Body of pancreas (tissue), 4 donors: ENCODE results near the gene SNPH. TPM values are rescaled to one million over a fixed set of nuclear protein-coding genes. Genes with fewer than 3 reads are reported as not detected.

ENCODE experiments used
- ATAC-seq: fragments of 150-250 bp; one replicate; pipeline ENCODE4 v1.9.1; 2016
- DNase-seq, 4 donors: peaks; one replicate each; pipeline ENCODE4 v3.0.0-alpha.2; 2019
- H3K27ac ChIP-seq, 4 donors: fragments of 200-600 bp; sonication (generic); 1 replicate in 3 of 4; 2 replicates in 1 of 4; pipeline versions ENCODE4 v1.5.1 to v1.6.1; 2016 to 2019; ENCODE audit warnings: mild to moderate bottlenecking in 1 of 4, mixed read lengths in 1 of 4, moderate library complexity in 1 of 4
- H3K27me3 ChIP-seq, 2 donors: fragments of 200-600 bp; sonication (generic); one replicate each; pipeline ENCODE4 v1.6.0; 2016; ENCODE audit warnings: mild to moderate bottlenecking in 1 of 2
- H3K36me3 ChIP-seq, 2 donors: fragments of 200-600 bp; sonication (generic); replicated peaks in 1 of 2; 2 replicates each; pipeline ENCODE4 v1.5.1; 2016; ENCODE audit warnings: low read depth in 2 of 2; ENCODE audit not compliant: insufficient read depth in 1 of 2
- H3K4me1 ChIP-seq: fragments of 200-600 bp; sonication (generic); one replicate; pipeline ENCODE4 v1.6.0; 2016
- H3K4me3 ChIP-seq, 2 donors: fragments of 200-600 bp; sonication (generic); 1 replicate in 1 of 2; 2 replicates in 1 of 2; pipeline ENCODE4 v1.5.1; 2016 to 2019
- H3K9me3 ChIP-seq, 3 donors: fragments of 200-600 bp; sonication (generic); 1 replicate in 2 of 3; 2 replicates in 1 of 3; pipeline ENCODE4 v1.5.1; 2016
- CTCF ChIP-seq, 7 experiments: fragments of 450-650 bp in 4 of 7; fragments of 200-600 bp in 3 of 7; sonication (generic) in 3 of 7; IDR thresholded peaks; one replicate each; pipeline ENCODE4 v1.5.1; 2016 to 2019; ENCODE audit warnings: antibody characterized with exemption in 7 of 7
- POLR2A ChIP-seq, 3 donors: fragments of 450-650 bp; IDR thresholded peaks; one replicate each; pipeline ENCODE4 v1.6.1; 2016; ENCODE audit warnings: antibody characterized with exemption in 3 of 3, mild to moderate bottlenecking in 2 of 3
- WGBS, 2 donors: methylation state at CpG; one replicate each; pipeline ENCODE4 v1.1.5; 2017; 5-methylcytosine and 5-hydroxymethylcytosine counted together
- intact Hi-C: fragments of 100-400 bp; cut with DNase I; formaldehyde crosslinking; loops from one replicate; pipeline ENCODE4 v1.15.1; 2023
- total RNA-seq, 2 donors: library from RNA; depleted of rRNA; stranded (reverse); fragments of >200 nt; gene quantifications; one replicate each; pipeline ENCODE4 v1.1.0, GENCODE V29; 2016

Gene SNPH
- total RNA-seq, 2 donors from 2014 or later, result 3.3 to 3.4 TPM

GRCh38 chr20:1263853-1264252 lies 2.2 kb upstream of the SNPH start:
- 76 to 91% methylated on average over 1 of the region's 1 CpG for WGBS, 2 donors
- H3K36me3 ChIP-seq, result no peaks in the 10 kb centered on the region
- H3K27me3 ChIP-seq, result no peaks in the 10 kb centered on the region
- intact Hi-C loops, result no loop called here
- peaks cover 11% of the 10 kb centered on the region for H3K4me1 ChIP-seq
- TF ChIP-seq POLR2A (IDR thresholded peaks at IDR 0.05) (no peak), CTCF (IDR thresholded peaks at IDR 0.05) (no peak)
- DNase-seq, result no peak
- ATAC-seq, result no peak
- H3K9me3 ChIP-seq, result no peaks in the 10 kb centered on the region
- no peak overlapping the region for H3K4me3 ChIP-seq
- H3K27ac ChIP-seq, result no peak overlapping the region

- H3K4me3 ChIP-seq, result no peak overlapping the region
- intact Hi-C loops, result no loop called here
- WGBS, 2 donors, result 53 to 64% methylated on average over 2 of the region's 2 CpGs
- no peaks in the 10 kb centered on the region for H3K36me3 ChIP-seq
- DNase-seq (no peak), ATAC-seq (no peak)
- no peaks in the 10 kb centered on the region for H3K27me3 ChIP-seq
- H3K9me3 ChIP-seq, result no peaks in the 10 kb centered on the region
- no peak overlapping the region for H3K27ac ChIP-seq
- TF ChIP-seq CTCF (IDR thresholded peaks at IDR 0.05) (no peak), POLR2A (IDR thresholded peaks at IDR 0.05) (no peak)
- H3K4me1 ChIP-seq, result peaks cover 11% of the 10 kb centered on the region
These were observed 1.4 kb upstream of the SNPH start for GRCh38 chr20:1264727-1265126.

- TF ChIP-seq CTCF (IDR thresholded peaks at IDR 0.05) (no peak), POLR2A (IDR thresholded peaks at IDR 0.05) (no peak)
- H3K4me1 ChIP-seq, result peaks cover 11% of the 10 kb centered on the region
- ATAC-seq, result no peak
These were observed 723 bp upstream of the SNPH start for GRCh38 chr20:1265226-1265915.

GRCh38 chr20:1265916-1266166 lies 253 bp upstream of the SNPH start:
- intact Hi-C loops, result no loop called here
- Histone ChIP-seq H3K36me3 (no peaks in the 10 kb centered on the region), H3K9me3 (no peaks in the 10 kb centered on the region), H3K27me3 (no peaks in the 10 kb centered on the region), H3K27ac (peak overlapping the region in 3 of 4 donors; percentile 38 to 54 (median 48)), H3K4me1 (peaks cover 11% of the 10 kb centered on the region), H3K4me3 (peak overlapping the region; percentile 47 to 72)
- ATAC-seq, result no peak
- no peak for DNase-seq
- no peak for TF ChIP-seq CTCF (IDR thresholded peaks at IDR 0.05)
- no peak for TF ChIP-seq POLR2A (IDR thresholded peaks at IDR 0.05)
- WGBS, 2 donors, result 0 to 7% methylated on average over 6 to 10 of the region's 10 CpGs

More at GRCh38 chr20:1265226-1265915, 723 bp upstream of the SNPH start:
- Histone ChIP-seq H3K27ac (no peak overlapping the region), H3K4me3 (no peak overlapping the region), H3K36me3 (no peaks in the 10 kb centered on the region), H3K9me3 (no peaks in the 10 kb centered on the region), H3K27me3 (no peaks in the 10 kb centered on the region)
- DNase-seq, result no peak
- intact Hi-C loops, result no loop called here
- WGBS, 2 donors, result 92 to 94% methylated on average over 4 of the region's 4 CpGs

- DNase-seq, result no peak
- Histone ChIP-seq H3K4me1 (peaks cover 11% of the 10 kb centered on the region), H3K27ac (no peak overlapping the region), H3K9me3 (no peaks in the 10 kb centered on the region), H3K27me3 (no peaks in the 10 kb centered on the region), H3K4me3 (no peak overlapping the region), H3K36me3 (no peaks in the 10 kb centered on the region)
- no peak for TF ChIP-seq CTCF (IDR thresholded peaks at IDR 0.05)
- no peak for TF ChIP-seq POLR2A (IDR thresholded peaks at IDR 0.05)
- WGBS, 2 donors, result 69 to 78% methylated on average over 8 of the region's 8 CpGs
- ATAC-seq, result no peak
- intact Hi-C loops, result no loop called here
These were observed 1.1 kb downstream of the SNPH start for GRCh38 chr20:1267161-1267560.
